HG03066 (cell line): ENCODE results near the gene SMPDL3A.
"Not testable (repeated sequence)": the region's sequence is repeated elsewhere in the genome, so short reads cannot be mapped to it uniquely, and the experiment has no call there.

Experiments
- ATAC-seq: cut with Tn5 transposase; IDR thresholded peaks from one replicate; pipeline ENCODE4 v1.9.1; 2021; ENCODE audit warnings: low read depth; ENCODE audit not compliant: unreplicated experiment

SMPDL3A gene, protein sequence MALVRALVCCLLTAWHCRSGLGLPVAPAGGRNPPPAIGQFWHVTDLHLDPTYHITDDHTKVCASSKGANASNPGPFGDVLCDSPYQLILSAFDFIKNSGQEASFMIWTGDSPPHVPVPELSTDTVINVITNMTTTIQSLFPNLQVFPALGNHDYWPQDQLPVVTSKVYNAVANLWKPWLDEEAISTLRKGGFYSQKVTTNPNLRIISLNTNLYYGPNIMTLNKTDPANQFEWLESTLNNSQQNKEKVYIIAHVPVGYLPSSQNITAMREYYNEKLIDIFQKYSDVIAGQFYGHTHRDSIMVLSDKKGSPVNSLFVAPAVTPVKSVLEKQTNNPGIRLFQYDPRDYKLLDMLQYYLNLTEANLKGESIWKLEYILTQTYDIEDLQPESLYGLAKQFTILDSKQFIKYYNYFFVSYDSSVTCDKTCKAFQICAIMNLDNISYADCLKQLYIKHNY

GRCh38 chr6:122789182-122790027 lies at the start of gene SMPDL3A:
TSS of gene SMPDL3A (plus strand) at chr6:122789258. CDS start at chr6:122789347, 89 bp downstream.
- ATAC-seq = peak; percentile 51

DNA sequence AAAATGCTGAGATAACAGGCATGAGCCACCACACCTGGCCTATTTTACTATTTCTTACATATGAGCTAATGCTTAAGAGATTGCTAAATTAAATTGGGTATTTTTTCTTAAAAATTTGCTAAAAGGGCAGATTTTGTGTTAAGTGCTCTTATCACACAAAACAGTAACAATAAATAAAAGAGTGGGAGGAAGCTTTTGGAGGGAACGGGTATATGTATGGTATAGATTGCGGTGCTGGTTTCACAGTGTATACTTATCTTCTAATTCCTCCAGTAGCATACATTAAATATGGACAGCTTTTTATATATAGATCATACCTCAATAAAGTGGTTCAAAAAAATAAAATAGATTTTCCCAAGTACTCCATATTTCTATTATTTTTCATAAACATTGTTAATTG lies 49.0 kb upstream of the SMPDL3A start:
- ATAC-seq = no peak

GRCh38 chr6:122740936-122741335 lies 48.1 kb upstream of the SMPDL3A start:
- no peak for ATAC-seq

GRCh38 chr6:122744247-122744646 lies 44.8 kb upstream of the SMPDL3A start:
- not testable (repeated sequence) for ATAC-seq

GRCh38 chr6:122744856-122745255 lies 44.2 kb upstream of the SMPDL3A start:
- not testable (repeated sequence) for ATAC-seq

DNA sequence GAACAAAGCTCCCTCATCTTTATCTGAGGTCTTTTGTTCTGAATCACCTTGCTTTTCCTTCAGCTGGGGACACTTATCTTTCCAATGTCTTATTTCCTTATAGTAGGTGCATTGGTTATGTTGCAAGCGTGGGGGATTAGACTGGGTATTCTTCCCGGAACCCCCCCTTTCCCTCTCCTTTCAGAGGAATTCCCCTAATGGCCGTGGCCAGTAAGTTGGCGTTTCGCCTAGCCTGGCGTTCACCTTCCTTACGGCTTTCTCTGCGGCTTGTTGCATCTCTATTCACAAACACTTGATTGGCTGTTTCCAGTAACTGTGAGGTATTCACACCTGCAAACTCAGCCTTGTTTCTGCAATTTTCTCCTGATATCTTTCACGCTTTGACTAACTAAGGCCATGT lies 42.4 kb upstream of the SMPDL3A start:
- no peak for ATAC-seq

DNA sequence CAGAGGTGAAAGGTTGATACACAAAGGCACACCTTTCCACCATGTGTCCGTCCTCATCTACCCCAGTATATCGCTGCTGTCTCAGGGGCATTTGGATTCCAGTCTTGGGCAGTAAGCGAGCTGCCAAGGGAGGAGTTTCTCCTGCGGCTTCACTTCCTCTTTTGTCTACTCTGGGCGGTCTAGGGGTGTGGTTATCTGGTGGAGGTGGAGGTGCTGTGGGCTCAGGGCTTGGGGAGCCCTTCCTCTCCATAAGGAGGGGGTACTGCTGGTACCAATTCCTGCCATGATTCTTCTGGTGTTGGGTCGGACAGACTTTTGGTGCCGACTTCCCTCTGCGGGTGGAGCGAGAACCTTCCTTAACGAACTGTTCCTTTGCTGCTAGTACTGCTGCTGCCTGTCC lies 41.5 kb upstream of the SMPDL3A start:
- no peak for ATAC-seq

DNA sequence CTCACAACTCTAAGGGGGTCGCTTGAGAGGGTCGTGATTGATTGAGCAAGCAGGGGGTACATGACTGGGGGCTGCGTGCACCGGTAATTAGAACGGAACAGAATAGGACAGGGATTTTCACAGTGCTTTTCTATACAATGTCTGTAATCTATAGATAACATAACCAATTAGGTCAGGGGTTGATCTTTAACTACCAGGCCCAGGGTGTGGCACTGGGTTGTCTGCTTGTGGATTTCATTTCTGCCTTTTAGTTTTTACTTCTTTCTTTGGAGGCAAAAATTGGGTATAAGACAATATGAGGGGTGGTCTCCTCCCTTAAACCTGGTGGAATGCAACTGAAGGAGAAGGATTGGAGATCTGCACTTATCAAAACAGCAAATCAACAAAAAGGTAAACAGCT lies 40.1 kb upstream of the SMPDL3A start:
- ATAC-seq = not testable (repeated sequence)

GRCh38 chr6:122749451-122750050 lies 39.5 kb upstream of the SMPDL3A start:
- ATAC-seq = no peak

DNA sequence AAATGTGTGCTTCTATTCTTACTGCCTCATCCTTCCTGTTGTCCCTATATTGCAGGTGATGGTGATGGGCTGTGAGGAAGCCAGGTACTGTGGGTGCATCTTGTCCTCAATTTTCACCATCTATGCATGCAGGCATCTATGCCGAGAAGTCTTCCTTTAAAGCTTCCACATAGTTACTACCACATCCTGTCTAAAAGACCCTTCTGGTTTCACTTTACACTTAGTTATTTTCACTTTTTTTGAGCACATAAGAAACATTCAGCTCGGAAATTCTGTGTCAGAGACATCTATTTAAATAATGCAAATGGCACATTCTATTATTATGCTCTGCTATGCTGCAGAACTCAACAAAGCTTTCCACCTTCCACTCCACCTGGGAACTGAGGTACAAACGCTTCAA lies 37.7 kb upstream of the SMPDL3A start:
- ATAC-seq = peak; percentile 85

- no peak for ATAC-seq
These were observed 36.6 kb upstream of the SMPDL3A start for GRCh38 chr6:122752459-122752858.

DNA sequence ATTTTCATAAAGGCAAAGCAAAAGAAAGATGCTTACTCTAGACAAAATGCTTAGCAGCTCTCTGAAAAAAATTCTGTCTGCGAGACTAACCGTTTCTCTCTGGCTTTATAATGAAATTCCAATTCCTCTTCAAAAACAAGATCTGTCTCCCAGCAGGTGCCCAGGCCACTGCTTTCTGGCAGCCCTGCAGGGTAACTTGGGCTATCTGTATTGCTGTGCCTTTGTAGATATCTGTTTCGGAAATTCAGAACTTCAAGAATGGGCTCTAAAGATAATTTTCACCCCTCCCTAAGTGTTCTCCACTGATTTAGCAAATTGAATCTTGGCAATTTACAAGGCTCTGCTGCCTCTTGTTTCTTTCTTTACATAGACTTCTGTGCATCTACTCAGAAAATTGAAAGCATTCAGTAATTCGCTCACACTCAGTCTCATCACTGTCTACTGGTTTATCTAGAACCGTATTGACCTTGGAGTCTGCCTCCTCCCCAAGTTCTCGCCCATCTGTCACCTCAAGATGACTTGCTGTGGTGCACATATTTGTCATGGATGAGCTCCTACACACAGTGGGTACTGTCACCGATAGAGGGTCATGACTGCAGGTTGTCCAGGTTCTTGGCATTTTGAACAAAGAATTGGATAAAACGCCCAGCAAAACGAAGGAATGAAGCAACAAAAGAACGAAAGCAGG lies 35.9 kb upstream of the SMPDL3A start:
- ATAC-seq = no peak

DNA sequence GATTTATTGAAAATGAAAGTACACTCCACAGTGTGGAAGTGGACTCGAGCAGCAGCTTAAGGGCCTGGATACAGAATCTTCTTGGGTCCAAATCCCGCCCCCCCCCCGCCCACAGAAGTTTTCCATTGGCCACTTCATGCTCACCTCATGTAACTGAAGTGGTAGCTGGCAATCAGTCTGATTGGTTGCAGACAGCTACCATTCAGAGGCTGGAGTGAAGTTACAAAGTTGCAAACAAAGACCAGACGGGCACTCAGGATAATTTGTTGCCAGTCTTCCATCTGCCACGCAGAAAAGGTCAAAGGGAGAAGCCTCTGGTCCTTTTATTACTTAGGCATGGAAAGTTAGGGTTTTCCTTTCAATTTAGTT lies 35.4 kb upstream of the SMPDL3A start:
- no peak for ATAC-seq

DNA sequence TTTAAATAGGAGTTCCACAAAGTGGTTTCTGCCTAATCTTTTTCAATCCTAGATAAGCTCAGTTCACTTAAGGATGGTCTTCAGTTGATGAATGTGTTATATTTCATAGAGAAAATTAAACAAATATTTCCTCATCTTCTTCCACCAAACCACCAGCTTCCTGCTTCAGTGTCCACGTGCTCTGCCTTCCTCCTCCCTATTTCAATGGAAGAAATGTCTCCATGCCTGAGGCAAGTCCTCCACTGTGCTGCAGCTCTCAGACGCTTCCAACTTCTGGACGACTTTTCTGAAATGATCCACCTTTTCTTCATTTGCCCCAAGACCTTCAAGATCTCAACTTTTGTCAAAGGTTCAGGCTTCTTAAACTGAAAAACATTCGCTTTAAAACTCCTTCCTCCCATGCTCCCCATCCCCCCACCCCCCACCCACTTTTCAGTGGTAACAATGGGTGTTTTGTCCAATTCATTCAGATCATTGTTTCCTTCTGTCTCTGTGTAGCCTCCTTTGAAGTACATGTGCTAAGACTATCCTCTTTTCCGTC lies 34.8 kb upstream of the SMPDL3A start:
- no peak for ATAC-seq

DNA sequence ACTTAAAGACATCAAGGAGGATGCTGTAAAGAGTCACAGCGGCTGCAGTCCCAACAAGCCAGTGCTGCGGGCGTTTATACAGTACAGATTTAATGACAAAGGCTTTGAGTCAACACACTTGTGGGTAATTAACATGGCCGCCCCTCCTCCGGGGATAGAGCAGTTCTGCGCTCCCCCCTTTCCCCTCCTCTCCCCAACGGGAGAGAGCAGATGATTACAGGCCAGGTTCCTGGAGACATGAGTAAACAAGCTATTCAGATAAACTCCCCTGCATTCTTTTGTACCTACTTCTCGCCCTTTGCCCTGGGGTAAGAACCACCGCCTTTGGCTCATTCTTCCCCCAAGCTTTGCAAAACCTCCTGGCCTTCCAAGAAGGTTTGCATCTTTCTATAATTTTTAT lies 33.2 kb upstream of the SMPDL3A start:
- no peak for ATAC-seq

- peak; percentile 96 for ATAC-seq
These were observed 30.1 kb upstream of the SMPDL3A start for GRCh38 chr6:122758927-122759334.

GRCh38 chr6:122760330-122760729 lies 28.7 kb upstream of the SMPDL3A start:
- ATAC-seq = no peak

GRCh38 chr6:122766256-122766655 lies 22.8 kb upstream of the SMPDL3A start:
- ATAC-seq = no peak

- ATAC-seq = no peak
These were observed 18.0 kb upstream of the SMPDL3A start for GRCh38 chr6:122770835-122771601.
